GM10266 (cell line): ENCODE measurements around the gene PACS1.
A peak's percentile ranks its signal among the peaks of the same experiment; 100 is the strongest.

Experiments
- DNase-seq: peaks from one replicate; pipeline ENCODE4 v3.0.0; 2012; ENCODE audit errors: extremely low spot score
- TF ChIP-seq, protein P1 (sequence below): IDR thresholded peaks from 2 replicates; pipeline ENCODE4 v1.5.1; 2012; ENCODE audit warnings: mild to moderate bottlenecking, low read depth; ENCODE audit not compliant: control insufficient read depth, insufficient read depth; ENCODE audit errors: missing control alignments

Gene PACS1

DNA sequence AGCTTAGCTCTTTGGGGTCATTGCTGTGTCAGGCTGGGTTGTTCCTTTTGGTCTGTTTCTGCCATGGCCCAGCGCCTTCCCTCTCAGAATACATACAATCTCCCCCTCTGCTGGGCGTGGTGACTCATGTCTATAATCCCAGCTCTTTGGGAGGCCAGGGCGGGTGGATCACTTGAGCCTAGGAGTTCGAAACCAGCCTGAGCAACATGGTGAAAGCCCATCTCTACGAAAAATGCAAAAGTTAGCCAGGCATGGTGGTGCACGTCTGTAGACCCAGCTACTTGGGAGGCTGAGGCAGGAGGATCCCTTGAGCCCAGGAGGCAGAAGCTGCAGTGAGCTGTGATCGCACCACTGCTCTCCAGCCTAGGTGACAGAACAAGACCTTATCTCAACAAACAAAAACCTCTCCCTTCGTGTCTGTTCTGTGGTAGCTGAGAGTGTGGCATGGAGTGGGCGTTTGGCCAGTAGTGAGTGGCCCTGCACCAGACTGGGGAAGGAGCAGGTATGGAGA is 151.7 kb downstream of the PACS1 start:
- no peak for DNase-seq
- TF ChIP-seq, protein P1, sequence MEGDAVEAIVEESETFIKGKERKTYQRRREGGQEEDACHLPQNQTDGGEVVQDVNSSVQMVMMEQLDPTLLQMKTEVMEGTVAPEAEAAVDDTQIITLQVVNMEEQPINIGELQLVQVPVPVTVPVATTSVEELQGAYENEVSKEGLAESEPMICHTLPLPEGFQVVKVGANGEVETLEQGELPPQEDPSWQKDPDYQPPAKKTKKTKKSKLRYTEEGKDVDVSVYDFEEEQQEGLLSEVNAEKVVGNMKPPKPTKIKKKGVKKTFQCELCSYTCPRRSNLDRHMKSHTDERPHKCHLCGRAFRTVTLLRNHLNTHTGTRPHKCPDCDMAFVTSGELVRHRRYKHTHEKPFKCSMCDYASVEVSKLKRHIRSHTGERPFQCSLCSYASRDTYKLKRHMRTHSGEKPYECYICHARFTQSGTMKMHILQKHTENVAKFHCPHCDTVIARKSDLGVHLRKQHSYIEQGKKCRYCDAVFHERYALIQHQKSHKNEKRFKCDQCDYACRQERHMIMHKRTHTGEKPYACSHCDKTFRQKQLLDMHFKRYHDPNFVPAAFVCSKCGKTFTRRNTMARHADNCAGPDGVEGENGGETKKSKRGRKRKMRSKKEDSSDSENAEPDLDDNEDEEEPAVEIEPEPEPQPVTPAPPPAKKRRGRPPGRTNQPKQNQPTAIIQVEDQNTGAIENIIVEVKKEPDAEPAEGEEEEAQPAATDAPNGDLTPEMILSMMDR = peak; percentile 29

DNA sequence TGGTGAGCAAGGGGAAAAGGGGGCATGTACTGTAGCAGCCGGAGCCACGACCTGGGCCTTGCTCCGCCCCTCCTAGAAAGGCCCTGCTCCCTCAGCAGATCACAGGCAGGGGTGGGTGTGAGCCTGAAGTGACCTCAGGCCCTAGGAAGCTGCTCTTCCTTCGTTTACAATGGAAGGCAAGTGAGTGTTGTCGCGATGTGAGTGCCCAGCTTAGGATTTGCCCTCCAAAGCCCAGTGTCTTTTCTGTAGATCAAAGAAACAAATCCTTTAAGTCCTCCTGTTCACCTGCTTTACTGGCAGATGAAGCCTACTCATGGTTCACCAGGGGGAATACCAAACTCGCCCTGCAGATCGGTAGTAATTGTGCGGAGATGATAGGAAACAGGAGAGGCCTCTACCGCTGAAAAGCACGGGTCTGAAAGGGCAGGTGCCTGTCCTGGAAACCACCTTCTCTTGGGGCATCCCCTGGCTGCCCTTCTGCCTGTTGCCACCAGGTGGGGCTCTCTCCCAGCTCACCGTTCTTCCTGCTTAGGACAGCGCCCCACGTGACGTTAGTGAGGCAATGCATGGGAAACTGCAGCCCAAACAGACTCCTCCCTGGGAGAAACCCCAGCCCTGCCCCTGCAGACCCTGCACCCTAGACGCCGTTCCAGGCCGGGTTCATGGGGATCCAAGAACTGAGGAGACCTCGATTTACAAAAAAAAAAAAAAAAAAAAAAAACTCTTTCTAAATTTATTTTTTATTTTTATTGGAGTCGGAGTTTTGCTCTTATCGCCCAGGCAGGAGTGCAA is 152.5 kb downstream of the PACS1 start:
- TF ChIP-seq, protein P1 = peak; percentile 100
- DNase-seq = peak; percentile 91

DNA sequence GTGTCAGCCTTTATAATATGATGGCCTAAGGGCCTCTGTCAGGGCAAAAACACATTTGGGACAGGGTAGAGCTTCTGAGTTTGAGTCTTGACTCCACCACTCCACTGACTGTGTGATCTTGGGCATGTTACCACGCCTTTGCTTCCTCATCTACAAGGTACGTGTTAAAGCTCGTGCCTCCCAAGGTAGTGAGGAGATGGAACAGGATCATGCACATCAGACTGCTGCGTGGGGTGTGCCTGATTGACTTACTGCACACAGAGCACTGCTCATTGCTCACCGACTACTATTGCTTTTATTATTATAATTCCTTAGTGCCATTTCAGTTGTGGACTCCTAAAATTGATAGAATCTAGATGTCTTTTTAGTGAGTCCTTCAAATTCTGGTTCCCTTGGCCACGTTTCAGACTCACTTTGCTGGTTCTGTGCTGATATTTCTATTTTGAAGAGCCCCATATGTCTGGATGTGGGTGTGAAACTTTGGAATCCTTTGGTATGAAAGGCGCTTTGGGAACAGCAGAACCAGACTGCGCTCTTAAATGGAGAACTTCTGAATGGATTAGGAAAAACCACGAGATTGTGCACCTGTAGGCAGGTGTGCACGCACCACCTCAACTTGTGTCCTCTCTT is 154.3 kb downstream of the PACS1 start:
- TF ChIP-seq, protein P1 = no peak
- no peak for DNase-seq

DNA sequence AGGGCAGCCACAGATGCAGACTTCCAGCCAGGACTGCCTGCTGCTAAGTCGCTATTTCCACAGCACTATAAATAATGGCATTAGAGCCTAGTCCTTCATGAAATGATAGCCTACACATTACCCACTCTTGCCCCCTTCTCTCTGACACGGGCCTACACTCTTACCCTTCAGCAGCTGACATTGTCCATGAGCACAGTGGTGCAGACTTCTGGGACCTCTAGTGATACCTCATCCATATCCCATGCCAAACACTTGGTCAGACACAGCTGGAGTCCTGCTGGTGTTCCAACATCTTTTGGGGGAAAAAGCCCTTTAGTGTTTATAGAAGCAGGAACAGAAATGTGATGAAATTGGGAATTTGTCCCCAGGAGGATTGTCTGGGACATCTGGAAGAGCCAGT is 155.0 kb downstream of the PACS1 start:
- no peak for DNase-seq
- TF ChIP-seq, protein P1 = no peak

DNA sequence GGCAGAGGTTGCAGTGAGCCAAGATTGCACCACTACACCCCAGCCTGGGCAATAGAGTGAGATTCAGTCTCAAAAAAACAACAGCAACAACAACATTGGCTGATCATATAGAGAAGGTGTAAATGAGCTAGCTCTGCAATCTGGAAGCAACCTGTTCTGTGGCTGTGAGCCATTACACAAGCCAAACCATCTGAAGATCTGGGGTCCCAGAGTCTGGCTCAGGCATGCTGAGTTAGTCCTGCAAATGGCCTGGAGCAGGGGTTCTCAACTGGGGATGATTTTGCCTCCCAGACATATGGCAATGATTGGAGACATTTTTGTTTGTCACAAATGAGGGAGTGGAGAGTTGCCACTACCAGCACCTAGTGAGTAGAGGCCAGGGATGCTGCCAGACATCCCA is 156.0 kb downstream of the PACS1 start:
- TF ChIP-seq, protein P1 = no peak
- DNase-seq = no peak

DNA sequence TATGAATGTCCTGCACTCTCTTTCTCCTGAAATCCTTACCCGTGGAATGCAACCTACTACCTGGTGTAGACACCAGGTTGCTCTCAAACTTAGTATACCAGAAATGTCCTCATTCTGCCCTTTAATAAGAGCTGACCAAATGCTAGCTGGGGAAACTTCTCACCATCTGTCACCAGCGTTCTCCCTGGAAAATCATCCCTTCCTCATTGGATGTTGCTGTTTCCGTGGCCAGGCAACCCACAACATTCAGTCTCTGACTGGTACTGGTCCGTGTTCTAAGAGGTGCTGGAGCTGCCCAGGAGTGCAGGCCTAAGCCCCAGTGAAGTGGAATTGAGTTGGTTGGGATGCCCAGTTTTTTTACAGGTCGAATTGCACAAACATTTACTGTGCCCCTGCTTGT is 157.6 kb downstream of the PACS1 start:
- TF ChIP-seq, protein P1 = no peak

DNA sequence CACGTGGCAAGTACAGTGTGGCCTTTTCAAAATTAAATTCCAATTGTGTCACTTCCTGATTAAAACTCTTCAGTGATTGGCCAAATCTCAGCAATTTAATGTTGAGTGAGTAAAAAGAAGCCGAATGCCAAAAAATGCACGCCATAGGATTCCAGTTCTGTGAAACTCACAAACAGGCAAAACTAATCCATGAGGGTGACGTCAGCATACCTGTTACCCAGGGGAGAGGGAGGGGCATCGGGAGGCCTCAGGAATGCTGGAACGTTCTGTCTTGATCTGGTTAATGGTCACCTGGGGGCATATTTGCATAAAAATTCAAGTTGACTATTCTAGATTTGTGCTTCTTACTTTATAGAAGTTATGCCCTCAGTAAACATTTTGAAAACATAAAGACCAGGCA is 158.4 kb downstream of the PACS1 start:
- TF ChIP-seq, protein P1 = no peak
- no peak for DNase-seq

More for the DNA sequence above, 157.6 kb downstream of the PACS1 start:
- no peak for DNase-seq
